Panc1 (cell line): Measurements from ENCODE around the gene FKBP4. TPM values are rescaled to one million over a fixed set of nuclear protein-coding genes. Genes with fewer than 3 reads are reported as not detected.

ENCODE experiments used
- ATAC-seq: fragments of 200-7000 bp; cut with Tn5 transposase; 2 replicates; pipeline ENCODE4 v1.9.1; 2020; ENCODE audit warnings: mild to moderate bottlenecking, moderate library complexity
- BruUV-seq: library from RNA; stranded (reverse); fragments of 400-500 nt; replicated peaks from 2 replicates; lab custom pipeline; 2021; lab: Mats Ljungman, UMichigan
- CTCF ChIA-PET: fragments of 300-600 bp; sonication (Branson Sonifier 250); formaldehyde crosslinking; loops from one replicate; lab custom pipeline; 2022; ENCODE audit warnings: antibody characterized with exemption; lab: Charles Lee
- POLR2A ChIA-PET: fragments of 300-600 bp; sonication (Branson Sonifier 250); formaldehyde crosslinking; loops from one replicate; lab custom pipeline; 2022; ENCODE audit warnings: antibody characterized with exemption; lab: Charles Lee
- DNase-seq: peaks from one replicate; pipeline ENCODE4 v3.0.0-alpha.2; 2010; ENCODE audit warnings: low read depth, low spot score
- H3K27ac ChIP-seq: 2 replicates; pipeline ENCODE4 v1.5.1; 2011; ENCODE audit warnings: mild to moderate bottlenecking, low read length, inconsistent platforms
- H3K27me3 ChIP-seq: fragments of 200-500 bp; sonication (Bioruptor generic); 2 replicates; pipeline ENCODE4 v1.6.0; 2014; ENCODE audit warnings: low read length, inconsistent platforms; ENCODE audit not compliant: control insufficient read depth, insufficient read depth
- H3K36me3 ChIP-seq: fragments of 200-500 bp; sonication (Bioruptor generic); 2 replicates; pipeline ENCODE4 v1.5.1; 2014; ENCODE audit warnings: inconsistent platforms, mild to moderate bottlenecking, low read length, moderate library complexity; ENCODE audit not compliant: control insufficient read depth, insufficient read depth
- H3K4me1 ChIP-seq: 2 replicates; pipeline ENCODE4 v1.5.1; 2011; ENCODE audit warnings: inconsistent platforms, mild to moderate bottlenecking, low read length, moderate library complexity; ENCODE audit not compliant: control insufficient read depth, insufficient read depth
- H3K4me3 ChIP-seq, 2 experiments: 2 replicates each; pipeline ENCODE4 v1.5.1; 2011 to 2012; ENCODE audit warnings: low read depth in 2 of 2, low read length in 2 of 2, mild to moderate bottlenecking in 2 of 2, inconsistent platforms in 1 of 2, moderate library complexity in 1 of 2
- H3K9me3 ChIP-seq: fragments of 200-500 bp; sonication (Bioruptor generic); 2 replicates; pipeline ENCODE4 v1.5.1; 2014; ENCODE audit warnings: low read depth, mild to moderate bottlenecking, inconsistent platforms, low read length, moderate library complexity; ENCODE audit not compliant: control insufficient read depth, insufficient read depth
- CTCF ChIP-seq: fragments of 450-650 bp; IDR thresholded peaks from 2 replicates; pipeline ENCODE4 v1.5.1; 2017; ENCODE audit warnings: mild to moderate bottlenecking
- POLR2AphosphoS5 ChIP-seq: IDR thresholded peaks from 2 replicates; pipeline ENCODE4 v1.6.1; 2012; ENCODE audit warnings: mild to moderate bottlenecking, low read depth, low read length, moderate library complexity
- REST ChIP-seq, 2 experiments: IDR thresholded peaks; 2 replicates each; pipeline ENCODE4 v1.6.1; 2011 to 2012; ENCODE audit warnings: low read depth in 2 of 2, control low read depth in 1 of 2, low read length in 1 of 2, mild to moderate bottlenecking in 1 of 2, moderate library complexity in 1 of 2; ENCODE audit not compliant: insufficient read depth in 1 of 2
- SIN3A ChIP-seq: IDR thresholded peaks from 2 replicates; pipeline ENCODE4 v1.6.1; 2012; ENCODE audit warnings: low read depth, mild to moderate bottlenecking, low read length, moderate library complexity, borderline replicate concordance; ENCODE audit not compliant: insufficient read depth
- TCF7L2 ChIP-seq: IDR thresholded peaks from 2 replicates; pipeline ENCODE4 v1.6.1; 2011; ENCODE audit warnings: mild to moderate bottlenecking, low read depth, low read length, inconsistent platforms
- in situ Hi-C: cut with HindIII; loops from 2 replicates; pipeline ENCODE4 v1.10.0; 2016; ENCODE audit warnings: low sequenced_read_pairs, low pct_unique_long_range_greater_than_20kb
- intact Hi-C: fragments of 100-400 bp; cut with micrococcal nuclease; formaldehyde crosslinking; loops from one replicate; pipeline ENCODE4 v1.10.0; 2022; ENCODE audit not compliant: unreplicated experiment
- total RNA-seq: library from RNA; stranded (reverse); gene quantifications from one replicate; pipeline ENCODE4 v1.2.1, GENCODE V29; 2021; ENCODE audit not compliant: unreplicated experiment

FKBP4 gene
- total RNA-seq, 1 experiment from 2014 or later, result 64.9 TPM

- no peak for TF ChIP-seq POLR2AphosphoS5
- no peak for TF ChIP-seq TCF7L2
- no peak for TF ChIP-seq CTCF
- TF ChIP-seq REST (IDR thresholded peaks at IDR 0.05; ENCODE audit: insufficient read depth in 1 of 2, low read depth in 2 of 2, low read length in 1 of 2), result no peak
- no peak for TF ChIP-seq SIN3A
- Histone ChIP-seq H3K27ac (no peak overlapping the region), H3K4me1 (no peaks in the 10 kb centered on the region), H3K4me3 (no peak overlapping the region), H3K9me3 (no peaks in the 10 kb centered on the region), H3K36me3 (peaks cover 13% of the 10 kb centered on the region), H3K27me3 (no peaks in the 10 kb centered on the region)
- ATAC-seq (no peak), DNase-seq (no peak)
- no TSS peak for BruUV-seq
- ChIA-PET CTCF (no interaction called here), POLR2A (no interaction called here)
- intact Hi-C loops, result no loop called here
- in situ Hi-C loops, result no loop called here
Observed at GRCh38 chr12:2805143-2805520, 10.4 kb downstream of the FKBP4 start.

GRCh38 chr12:2806700-2807099, 11.9 kb downstream of the FKBP4 start:
- CTCF ChIA-PET, result interaction anchor here (0.8 kb wide), 1 partner anchor 38 kb away, joined by 3 read pairs; no protein-coding TSS in a partner anchor
- in situ Hi-C loops (no loop called here), intact Hi-C loops (no loop called here)
- Histone ChIP-seq H3K4me1 (no peaks in the 10 kb centered on the region), H3K27ac (no peak overlapping the region), H3K4me3 (no peak overlapping the region), H3K27me3 (no peaks in the 10 kb centered on the region), H3K9me3 (no peaks in the 10 kb centered on the region), H3K36me3 (peaks cover 6% of the 10 kb centered on the region; the same call in 1 of the 2 replicates)
- no TSS peak for BruUV-seq
- POLR2A ChIA-PET, result interaction anchor here (0.6 kb wide), 1 partner anchor 11 kb away, joined by 3 read pairs; no protein-coding TSS in a partner anchor
- TF ChIP-seq POLR2AphosphoS5 (no peak), CTCF (no peak), REST (IDR thresholded peaks at IDR 0.05; ENCODE audit: insufficient read depth in 1 of 2, low read depth in 2 of 2, low read length in 1 of 2) (no peak), SIN3A (no peak), TCF7L2 (no peak)
- no peak for DNase-seq
- no peak for ATAC-seq
